ENCODE measurements around the gene ACBD7.

GRCh38 chr10:15118615-15119014 is 30.0 kb upstream of the ACBD7 start:
- TF ChIP-seq POLR2A (IDR thresholded peaks at IDR 0.05) (no peak), CTCF (IDR thresholded peaks at IDR 0.05) (no peak)
